K562 (cell line): ENCODE results near the gene ISL1. TPM values are rescaled to one million over a fixed set of nuclear protein-coding genes. Genes with fewer than 3 reads are reported as not detected.

Experiments used
- ATAC-seq: fragments of 200-7000 bp; cut with Tn5 transposase; 3 replicates; pipeline ENCODE4 v1.9.1; 2020; ENCODE audit warnings: moderate library complexity
- BruUV-seq: library from RNA; stranded (reverse); fragments of 400-500 nt; replicated peaks from 2 replicates; lab custom pipeline; 2021; lab: Mats Ljungman, UMichigan
- CTCF ChIA-PET: fragments of 300-600 bp; formaldehyde crosslinking; extraction: SDS; loops from one replicate; lab custom pipeline; 2021; ENCODE audit warnings: low intra/inter-chr PET ratio; lab: Yijun Ruan, JAX
- POLR2A ChIA-PET: fragments of 300-600, 350-650 bp; sonication (Branson Sonifier 250); formaldehyde crosslinking; extraction: SDS; loops from one replicate; lab custom pipeline; 2021; ENCODE audit warnings: antibody characterized with exemption, inconsistent platforms; lab: Yijun Ruan, JAX
- DNase-seq, 4 experiments: peaks; one replicate each; pipeline versions ENCODE4 v3.0.0 to v3.0.0-alpha.2; 2011 to 2018; ENCODE audit warnings: low spot score in 3 of 4, mixed read lengths in 3 of 4; ENCODE audit errors: extremely low read depth in 1 of 4
- FAIRE-seq: peaks from 2 replicates; lab custom pipeline; 2011; peaks lifted over from hg19 to GRCh38; lab: Jason Lieb, UNC
- H2AFZ ChIP-seq: 2 replicates; pipeline ENCODE4 v1.6.0; 2011; ENCODE audit warnings: low read depth, low read length, control low read depth, inconsistent platforms
- H3K27ac ChIP-seq: fragments of 200-600 bp; 3 replicates; pipeline ENCODE4 v1.8.0; 2011; ENCODE audit warnings: low read depth, mild to moderate bottlenecking, control low read depth, inconsistent platforms, low read length, moderate library complexity, mixed read lengths; ENCODE audit errors: extremely low read depth
- H3K27me3 ChIP-seq, 2 experiments: fragments of 300-600 bp in 1 of 2; 2 replicates in 1 of 2; 3 replicates in 1 of 2; pipeline versions ENCODE4 v1.6.0 to v1.8.0; 2011; ENCODE audit warnings: inconsistent platforms in 2 of 2, low read length in 2 of 2, mild to moderate bottlenecking in 1 of 2, mixed read lengths in 1 of 2, moderate library complexity in 1 of 2; ENCODE audit not compliant: control insufficient read depth in 2 of 2, insufficient read depth in 2 of 2
- H3K36me3 ChIP-seq: fragments of 300-600 bp; 3 replicates; pipeline ENCODE4 v1.8.0; 2011; ENCODE audit warnings: mild to moderate bottlenecking, low read length, inconsistent platforms; ENCODE audit not compliant: control insufficient read depth, insufficient read depth
- H3K4me1 ChIP-seq, 2 experiments: fragments of 200-600 bp in 1 of 2; replicated peaks in 1 of 2; 2 replicates in 1 of 2; 3 replicates in 1 of 2; pipeline versions ENCODE4 v1.5.1 to v1.8.0; 2011; ENCODE audit warnings: inconsistent platforms in 2 of 2, low read length in 2 of 2, mild to moderate bottlenecking in 1 of 2, mixed read lengths in 1 of 2, moderate library complexity in 1 of 2; ENCODE audit not compliant: control insufficient read depth in 2 of 2, insufficient read depth in 2 of 2
- H3K4me2 ChIP-seq: 2 replicates; pipeline ENCODE4 v1.6.1; 2011; ENCODE audit warnings: low read length, control low read depth, inconsistent platforms, mixed read lengths; ENCODE audit not compliant: insufficient read depth
- H3K4me3 ChIP-seq: fragments of 200-600 bp; sonication (generic), shearing (Covaris generic); 2 replicates; pipeline ENCODE4 v1.5.1; 2016; ENCODE audit warnings: control low read depth, inconsistent platforms
- H3K79me2 ChIP-seq: fragments of 200-600 bp; 3 replicates; pipeline ENCODE4 v1.8.0; 2011; ENCODE audit warnings: low read length, inconsistent platforms; ENCODE audit not compliant: control insufficient read depth, insufficient read depth
- H3K9ac ChIP-seq, 2 experiments: 2 replicates each; pipeline versions ENCODE4 v1.6.0 to v1.6.1; 2011; ENCODE audit warnings: low read depth in 2 of 2, low read length in 2 of 2, control low read depth in 1 of 2, inconsistent platforms in 1 of 2, mild to moderate bottlenecking in 1 of 2, mixed read lengths in 1 of 2; ENCODE audit not compliant: insufficient read depth in 1 of 2
- H3K9me1 ChIP-seq: one replicate; pipeline ENCODE4 v1.6.0; 2011; ENCODE audit warnings: inconsistent platforms, mild to moderate bottlenecking, low read length, moderate library complexity; ENCODE audit not compliant: control insufficient read depth, insufficient read depth
- H3K9me3 ChIP-seq: replicated peaks from 2 replicates; pipeline ENCODE4 v1.5.1; 2011; ENCODE audit warnings: low read depth, low read length, inconsistent platforms; ENCODE audit not compliant: control insufficient read depth, insufficient read depth
- H4K20me1 ChIP-seq: replicated peaks from 2 replicates; pipeline ENCODE4 v1.6.1; 2011; ENCODE audit warnings: low read length, inconsistent platforms, mixed read lengths; ENCODE audit not compliant: control insufficient read depth, insufficient read depth
- LEF1 ChIP-seq: fragments of 450-650 bp; IDR thresholded peaks from 2 replicates; pipeline ENCODE4 v1.6.1; 2016; ENCODE audit warnings: mild to moderate bottlenecking
- MLX ChIP-seq, 2 experiments: fragments of 450-650 bp in 1 of 2; sonication (generic) in 1 of 2; formaldehyde crosslinking; conservative IDR thresholded peaks; 2 replicates each; pipeline versions ENCODE4 v1.4.0 to v1.8.1; 2020 to 2022; ENCODE audit warnings: mild to moderate bottlenecking in 1 of 2, missing genetic modification reagents in 1 of 2
- MTA2 ChIP-seq: fragments of 450-650 bp; IDR thresholded peaks from 2 replicates; pipeline ENCODE4 v1.6.1; 2016; ENCODE audit warnings: low read depth
- SIN3B ChIP-seq: fragments of 450-650 bp; IDR thresholded peaks from 2 replicates; pipeline ENCODE4 v1.6.1; 2017; ENCODE audit warnings: low read depth, mild to moderate bottlenecking, moderate library complexity
- TARDBP ChIP-seq: fragments of 450-650 bp; IDR thresholded peaks from 2 replicates; pipeline ENCODE4 v1.6.1; 2016
- ZEB2 ChIP-seq: fragments of 450-650 bp; IDR thresholded peaks from 2 replicates; pipeline ENCODE4 v1.6.1; 2016
- ZFP30 ChIP-seq: fragments of 250-450 bp; sonication (Bioruptor Pico); IDR thresholded peaks from 2 replicates; pipeline ENCODE4 v1.8.0; 2022; ENCODE audit warnings: moderate library complexity, mild to moderate bottlenecking, inconsistent platforms, borderline replicate concordance
- ZNF444 ChIP-seq: fragments of 250-450 bp; sonication (Bioruptor Pico); IDR thresholded peaks from 2 replicates; pipeline ENCODE4 v1.4.0; 2020; ENCODE audit warnings: mild to moderate bottlenecking, moderate library complexity
- ZNF76 ChIP-seq: fragments of 250-450 bp; sonication (Bioruptor Pico); IDR thresholded peaks from 2 replicates; pipeline ENCODE4 v1.4.0; 2020; ENCODE audit warnings: mild to moderate bottlenecking, moderate library complexity, borderline replicate concordance
- ZNF77 ChIP-seq: fragments of 250-450 bp; sonication (Bioruptor Pico); IDR thresholded peaks from 2 replicates; pipeline ENCODE4 v1.5.0; 2020
- WGBS: fragments of 100-300 bp; shearing (Covaris generic); methylation state at CpG from one replicate; pipeline ENCODE4 v1.1.6; 2016; ENCODE audit warnings: low coverage, mixed read lengths; ENCODE audit not compliant: insufficient coverage; ENCODE audit errors: missing lambda C conversion rate; 5-methylcytosine and 5-hydroxymethylcytosine counted together
- in situ Hi-C: fragments of 300-500 bp; cut with MboI; formaldehyde crosslinking; loops from 4 replicates; pipeline ENCODE4 v1.15.0; 2018; ENCODE audit warnings: inconsistent platforms, mixed read lengths
- intact Hi-C: fragments of 100-400 bp; cut with micrococcal nuclease; formaldehyde crosslinking; loops from 2 replicates; pipeline ENCODE4 v1.14.2; 2022
- polyA plus RNA-seq, 8 experiments: library from polyadenylated mRNA; depleted of rRNA in 4 of 8; stranded (reverse) in 5 of 8; unstranded in 3 of 8; fragments of >200 nt; fragmentation: Nextera tagmentation in 2 of 8; fragmentation: Illumina TruSeq in 1 of 8; extraction: Ambion mirVana in 2 of 8; extraction: Trizol in 1 of 8; gene quantifications; 2 replicates each; pipeline versions ENCODE4 v1.2.1 to v1.2.3, GENCODE V29; 2011 to 2014; ENCODE audit warnings: inconsistent platforms in 1 of 8, missing spikeins in 1 of 8
- total RNA-seq, 7 experiments: library from RNA; depleted of rRNA in 6 of 7; stranded (reverse); fragments of >200 nt in 6 of 7; fragmentation: Illumina TruSeq in 2 of 7; extraction: Trizol in 2 of 7; gene quantifications; 2 replicates each; pipeline versions ENCODE4 v1.2.1 to v1.2.3, GENCODE V29; 2011 to 2021; ENCODE audit warnings: low replicate concordance in 1 of 7
- TF ChIP-seq, protein P1 (sequence below), 3 experiments: fragments of 200-800 bp in 1 of 3; fragments of 250-450 bp in 1 of 3; fragments of 450-650 bp in 1 of 3; sonication (Bioruptor Pico) in 1 of 3; sonication (Bioruptor generic) in 1 of 3; formaldehyde crosslinking in 1 of 3; IDR thresholded peaks; 2 replicates each; pipeline versions ENCODE4 v1.6.1 to v1.8.0; 2016 to 2022; ENCODE audit warnings: mild to moderate bottlenecking in 2 of 3, missing genetic modification characterization in 2 of 3, missing compliant biosample characterization in 1 of 3, moderate library complexity in 1 of 3
- TF ChIP-seq, protein P2 (sequence below): fragments of 450-650 bp; IDR thresholded peaks from 2 replicates; pipeline ENCODE4 v1.6.1; 2017; ENCODE audit warnings: mild to moderate bottlenecking, moderate library complexity
- TF ChIP-seq, protein P3 (sequence below): sonication (generic); formaldehyde crosslinking; IDR thresholded peaks from 2 replicates; pipeline ENCODE4 v1.8.1; 2023; ENCODE audit warnings: mild to moderate bottlenecking, missing genetic modification reagents

Gene ISL1
- total and polyA plus RNA-seq, 9 of the 15 experiments (the other 6 are each of a cell fraction or from before 2014, with no cell fraction given) = not detected

DNA sequence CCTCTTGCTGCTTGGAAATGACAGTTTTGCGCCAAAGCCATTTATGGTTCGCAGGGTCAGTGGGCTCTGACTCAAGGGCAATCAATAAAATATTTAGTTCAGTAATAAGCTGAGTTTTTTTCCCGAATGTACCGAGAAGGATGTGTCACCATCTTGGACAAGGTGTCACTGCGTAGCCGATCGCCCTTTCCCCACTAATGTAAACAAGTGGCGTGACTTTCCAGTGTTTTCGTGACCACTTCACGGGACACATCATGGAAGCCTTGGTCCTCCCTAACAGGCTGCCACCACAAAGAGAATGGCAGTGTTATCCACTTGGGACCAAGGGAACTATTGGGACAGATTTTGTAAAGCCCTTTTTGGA is 16.4 kb downstream of the ISL1 start:
- 6% methylated on average over 10 of the region's 10 CpGs for WGBS
- ChIA-PET CTCF (no interaction called here), POLR2A (no interaction called here)
- Histone ChIP-seq H3K4me2 (no peak overlapping the region), H3K9me3 (no peaks in the 10 kb centered on the region), H4K20me1 (no peaks in the 10 kb centered on the region), H3K27ac (no peak overlapping the region), H2AFZ (no peak overlapping the region), H3K27me3 (no peaks in the 10 kb centered on the region), H3K79me2 (no peaks in the 10 kb centered on the region), H3K4me1 (peaks cover 0 to 6% of the 10 kb centered on the region in 2 experiments; a peak in 1 of 5 replicates), H3K4me3 (no peak overlapping the region), H3K9ac (no peak overlapping the region), H3K36me3 (no peaks in the 10 kb centered on the region), H3K9me1 (no peaks in the 10 kb centered on the region)
- FAIRE-seq (no peak), DNase-seq (no peak), ATAC-seq (no peak)
- in situ Hi-C loops = loop anchor here (25.0 kb wide), 1 partner anchor 1263 kb away; no protein-coding TSS in a partner anchor
- intact Hi-C loops = no loop called here
- BruUV-seq = no TSS peak
- TF ChIP-seq LEF1 = no peak
- TF ChIP-seq ZNF444 (CRISPR knock-in tag) = no peak
- TF ChIP-seq ZEB2 = no peak
- no peak for TF ChIP-seq ZFP30 (CRISPR knock-in tag)
- no peak for TF ChIP-seq SIN3B
- TF ChIP-seq, protein P1, sequence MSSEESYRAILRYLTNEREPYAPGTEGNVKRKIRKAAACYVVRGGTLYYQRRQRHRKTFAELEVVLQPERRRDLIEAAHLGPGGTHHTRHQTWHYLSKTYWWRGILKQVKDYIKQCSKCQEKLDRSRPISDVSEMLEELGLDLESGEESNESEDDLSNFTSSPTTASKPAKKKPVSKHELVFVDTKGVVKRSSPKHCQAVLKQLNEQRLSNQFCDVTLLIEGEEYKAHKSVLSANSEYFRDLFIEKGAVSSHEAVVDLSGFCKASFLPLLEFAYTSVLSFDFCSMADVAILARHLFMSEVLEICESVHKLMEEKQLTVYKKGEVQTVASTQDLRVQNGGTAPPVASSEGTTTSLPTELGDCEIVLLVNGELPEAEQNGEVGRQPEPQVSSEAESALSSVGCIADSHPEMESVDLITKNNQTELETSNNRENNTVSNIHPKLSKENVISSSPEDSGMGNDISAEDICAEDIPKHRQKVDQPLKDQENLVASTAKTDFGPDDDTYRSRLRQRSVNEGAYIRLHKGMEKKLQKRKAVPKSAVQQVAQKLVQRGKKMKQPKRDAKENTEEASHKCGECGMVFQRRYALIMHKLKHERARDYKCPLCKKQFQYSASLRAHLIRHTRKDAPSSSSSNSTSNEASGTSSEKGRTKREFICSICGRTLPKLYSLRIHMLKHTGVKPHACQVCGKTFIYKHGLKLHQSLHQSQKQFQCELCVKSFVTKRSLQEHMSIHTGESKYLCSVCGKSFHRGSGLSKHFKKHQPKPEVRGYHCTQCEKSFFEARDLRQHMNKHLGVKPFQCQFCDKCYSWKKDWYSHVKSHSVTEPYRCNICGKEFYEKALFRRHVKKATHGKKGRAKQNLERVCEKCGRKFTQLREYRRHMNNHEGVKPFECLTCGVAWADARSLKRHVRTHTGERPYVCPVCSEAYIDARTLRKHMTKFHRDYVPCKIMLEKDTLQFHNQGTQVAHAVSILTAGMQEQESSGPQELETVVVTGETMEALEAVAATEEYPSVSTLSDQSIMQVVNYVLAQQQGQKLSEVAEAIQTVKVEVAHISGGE (CRISPR knock-in tag; IDR thresholded peaks at IDR 0.05) = no peak
- TF ChIP-seq, protein P2, sequence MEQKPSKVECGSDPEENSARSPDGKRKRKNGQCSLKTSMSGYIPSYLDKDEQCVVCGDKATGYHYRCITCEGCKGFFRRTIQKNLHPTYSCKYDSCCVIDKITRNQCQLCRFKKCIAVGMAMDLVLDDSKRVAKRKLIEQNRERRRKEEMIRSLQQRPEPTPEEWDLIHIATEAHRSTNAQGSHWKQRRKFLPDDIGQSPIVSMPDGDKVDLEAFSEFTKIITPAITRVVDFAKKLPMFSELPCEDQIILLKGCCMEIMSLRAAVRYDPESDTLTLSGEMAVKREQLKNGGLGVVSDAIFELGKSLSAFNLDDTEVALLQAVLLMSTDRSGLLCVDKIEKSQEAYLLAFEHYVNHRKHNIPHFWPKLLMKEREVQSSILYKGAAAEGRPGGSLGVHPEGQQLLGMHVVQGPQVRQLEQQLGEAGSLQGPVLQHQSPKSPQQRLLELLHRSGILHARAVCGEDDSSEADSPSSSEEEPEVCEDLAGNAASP = no peak
- TF ChIP-seq, protein P3, sequence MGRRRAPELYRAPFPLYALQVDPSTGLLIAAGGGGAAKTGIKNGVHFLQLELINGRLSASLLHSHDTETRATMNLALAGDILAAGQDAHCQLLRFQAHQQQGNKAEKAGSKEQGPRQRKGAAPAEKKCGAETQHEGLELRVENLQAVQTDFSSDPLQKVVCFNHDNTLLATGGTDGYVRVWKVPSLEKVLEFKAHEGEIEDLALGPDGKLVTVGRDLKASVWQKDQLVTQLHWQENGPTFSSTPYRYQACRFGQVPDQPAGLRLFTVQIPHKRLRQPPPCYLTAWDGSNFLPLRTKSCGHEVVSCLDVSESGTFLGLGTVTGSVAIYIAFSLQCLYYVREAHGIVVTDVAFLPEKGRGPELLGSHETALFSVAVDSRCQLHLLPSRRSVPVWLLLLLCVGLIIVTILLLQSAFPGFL (CRISPR knock-in tag) = no peak
- no peak for TF ChIP-seq MLX (CRISPR knock-in tag; conservative IDR thresholded peaks at IDR 0.05)
- TF ChIP-seq ZNF76 (CRISPR knock-in tag) = no peak
- no peak for TF ChIP-seq TARDBP
- no peak for TF ChIP-seq ZNF77 (CRISPR knock-in tag)
- TF ChIP-seq MTA2 = no peak
